ENCODE data around the gene HAS3.

- TF ChIP-seq CTCF (IDR thresholded peaks at IDR 0.05) (no peak), POLR2A (IDR thresholded peaks at IDR 0.05) (no peak)
These were observed 21.2 kb upstream of the HAS3 start for GRCh38 chr16:69084289-69084688.
